Measurements from ENCODE around the gene KCNN1. TPM values are rescaled to one million over a fixed set of nuclear protein-coding genes. Genes with fewer than 3 reads are reported as not detected.

KCNN1 gene
- total and polyA plus RNA-seq, 9 of the 15 experiments (the other 6 are each of a cell fraction or from before 2014, with no cell fraction given), result 0.01 to 6.2 (median 0.72) TPM

- TF ChIP-seq E2F6 (IDR thresholded peaks at IDR 0.05; ENCODE audit: borderline replicate concordance in 1 of 2, extremely low read depth in 1 of 2, insufficient read depth in 1 of 2, insufficient read length in 1 of 2, low read depth in 1 of 2, low read length in 1 of 2, poor library complexity in 1 of 2, severe bottlenecking in 1 of 2) (no peak), ELF4 (CRISPR knock-in tag; IDR thresholded peaks at IDR 0.05) (no peak), SMARCA5 (IDR thresholded peaks at IDR 0.05) (peak; percentile 31; the same call in 1 of the 2 replicates), RBM15 (IDR thresholded peaks at IDR 0.05; ENCODE audit: insufficient read depth, low read length) (no peak), STAT6 (CRISPR knock-in tag; IDR thresholded peaks at IDR 0.05) (no peak), CREB3 (tag; conservative IDR thresholded peaks at IDR 0.05; ENCODE audit: low read depth) (no peak), ZBTB7A (IDR thresholded peaks at IDR 0.05; ENCODE audit: borderline replicate concordance, control insufficient read depth, low read depth, low read length) (peak; percentile 53; the same call in 1 of the 2 replicates), TCFL5 (CRISPR knock-in tag; conservative IDR thresholded peaks at IDR 0.05) (no peak), SIRT6 (IDR thresholded peaks at IDR 0.05; ENCODE audit: low read depth, low read length) (no peak), CEBPZ (IDR thresholded peaks at IDR 0.05; ENCODE audit: borderline replicate concordance, low read depth, low read length) (no peak), USF1 (CRISPR knock-in tag; IDR thresholded peaks at IDR 0.05) (no peak), HMGN3 (IDR thresholded peaks at IDR 0.05; ENCODE audit: borderline replicate concordance, extremely low read depth, insufficient read length, low read depth, low read length) (no peak), ZNF263 (CRISPR knock-in tag; IDR thresholded peaks at IDR 0.05; ENCODE audit: borderline replicate concordance) (0 out of 2 replicates have a peak, but pooled peaks have one; percentile 27), ELK3 (CRISPR knock-in tag; IDR thresholded peaks at IDR 0.05) (no peak)
Measured at GRCh38 chr19:17951990-17952976, 14.6 kb upstream of the KCNN1 start (continued).

Measured in K562 (cell line).